A549 treated with GW870086 at 1 μM for 4 hours (cell line): ENCODE data around the gene RGPD8. TPM values are rescaled to one million over a fixed set of nuclear protein-coding genes. Genes with fewer than 3 reads are reported as not detected.

ENCODE experiments used
- total RNA-seq: library from RNA; stranded (reverse); fragments of 200-300 nt; extraction: Qiagen RNA extraction; gene quantifications from 5 replicates; pipeline ENCODE4 v1.2.3, GENCODE V29; 2022; ENCODE audit warnings: low read depth

The RGPD8 gene
- total RNA-seq = 2.2 to 3.3 TPM (median 3.1 TPM) in 5 replicates

GRCh38 chr2:112433480-112433879 lies at the start of gene RGPD8:
Gene RGPD8, minus strand, starts transcription at chr2:112433645. Its CDS starts 192 bp downstream, at chr2:112433453.

GRCh38 chr2:112481528-112482233 lies 48.2 kb upstream of the RGPD8 start, which contains the start of gene TTL:
Gene TTL, plus strand, starts transcription at chr2:112482156. Its CDS starts 189 bp downstream, at chr2:112482345.

Other genes with a start within 250 kb of the RGPD8 start
- 13.1 to 16.1 TPM (median 14.3 TPM) in 5 replicates for gene ZC3H8, start 178.6 kb downstream of the RGPD8 start, total RNA-seq
- 0.11 to 0.48 TPM (median 0.32 TPM) in 5 replicates for gene ZC3H6, start 158.0 kb downstream of the RGPD8 start, total RNA-seq
- 32.3 to 40.2 TPM (median 39.1 TPM) in 5 replicates for gene TTL, start 48.5 kb upstream of the RGPD8 start, total RNA-seq
- 22.9 to 25.3 TPM (median 23.9 TPM) in 5 replicates for gene POLR1B, start 108.8 kb upstream of the RGPD8 start, total RNA-seq
- 56.0 to 74.4 TPM (median 61.1 TPM) in 5 replicates for gene CHCHD5, start 151.0 kb upstream of the RGPD8 start, total RNA-seq
- 161 to 186 TPM (median 183 TPM) in 5 replicates for gene SLC20A1, start 212.3 kb upstream of the RGPD8 start, total RNA-seq